Lung (tissue), 12 donors: ENCODE measurements around the gene PDZD4. TPM values are rescaled to one million over a fixed set of nuclear protein-coding genes. Genes with fewer than 3 reads are reported as not detected.

Experiments
- ATAC-seq: fragments of 200-7000 bp; cut with Tn5 transposase; one replicate; pipeline ENCODE4 v1.9.1; 2020; ENCODE audit warnings: moderate number of reproducible peaks; ENCODE audit not compliant: insufficient read depth, low FRiP score
- DNase-seq, 3 donors: peaks; one replicate each; pipeline ENCODE4 v3.0.0-alpha.2; 2013 to 2017
- H3K27ac ChIP-seq, 2 donors: one replicate each; pipeline ENCODE4 v1.5.1; 2013; ENCODE audit warnings: mild to moderate bottlenecking in 2 of 2, moderate library complexity in 2 of 2, control low read depth in 1 of 2, inconsistent platforms in 1 of 2, low read depth in 1 of 2, low read length in 1 of 2
- H3K27me3 ChIP-seq, 3 donors: one replicate each; pipeline ENCODE4 v1.5.1; 2013; ENCODE audit warnings: low read length in 2 of 3; ENCODE audit not compliant: control insufficient read depth in 3 of 3, insufficient read depth in 3 of 3
- H3K36me3 ChIP-seq, 4 donors: one replicate each; pipeline ENCODE4 v1.5.1; 2013; ENCODE audit warnings: low read length in 4 of 4, mild to moderate bottlenecking in 1 of 4, moderate library complexity in 1 of 4; ENCODE audit not compliant: control insufficient read depth in 4 of 4, insufficient read depth in 4 of 4
- H3K4me1 ChIP-seq, 5 donors: one replicate each; pipeline ENCODE4 v1.5.1; 2013; ENCODE audit warnings: low read length in 5 of 5, mild to moderate bottlenecking in 2 of 5, moderate library complexity in 1 of 5; ENCODE audit not compliant: control insufficient read depth in 5 of 5, insufficient read depth in 5 of 5
- H3K4me3 ChIP-seq: one replicate; pipeline ENCODE4 v1.5.1; 2013; ENCODE audit warnings: mild to moderate bottlenecking, control low read depth, moderate library complexity
- H3K9ac ChIP-seq, 2 donors: one replicate each; pipeline ENCODE4 v1.5.1; 2013; ENCODE audit warnings: low read length in 2 of 2, control low read depth in 1 of 2; ENCODE audit not compliant: insufficient read depth in 1 of 2
- H3K9me3 ChIP-seq, 4 donors: one replicate each; pipeline ENCODE4 v1.5.1; 2013; ENCODE audit warnings: low read length in 3 of 4, mild to moderate bottlenecking in 1 of 4, moderate library complexity in 1 of 4; ENCODE audit not compliant: control insufficient read depth in 4 of 4, insufficient read depth in 3 of 4
- CTCF ChIP-seq: IDR thresholded peaks from 2 replicates; pipeline ENCODE4 v1.5.1; 2012; ENCODE audit warnings: mild to moderate bottlenecking; ENCODE audit errors: control extremely low read depth, extremely low read depth
- WGBS, 2 donors: extraction: QIAGEN DNeasy Blood & Tissue Kit; methylation state at CpG; one replicate each; pipeline ENCODE4 v1.1.7; 2013; 5-methylcytosine and 5-hydroxymethylcytosine counted together
- polyA plus RNA-seq, 2 donors: library from polyadenylated mRNA; stranded (reverse); fragments of 200-250 nt; gene quantifications; one replicate each; pipeline ENCODE4 v1.2.1, GENCODE V29; 2013
- total RNA-seq, 2 donors: library from RNA; depleted of rRNA in 1 of 2; stranded (reverse); fragments of >200 nt in 1 of 2; gene quantifications; one replicate each; pipeline ENCODE4 v1.2.1, GENCODE V29; 2014 to 2021
- donor health status: control.
- donor health status: control.
- donor health status: Bipolar disorder and iron deficiency.
- donor health status: healthy.
- donor health status: DM: yes; HTN: yes; CAD: no.

Gene PDZD4
- total and polyA plus RNA-seq, 4 donors = 2.3 to 8.1 (median 3.8) TPM

- no peak overlapping the region for H3K27ac ChIP-seq
- ATAC-seq = no peak
- no peak for TF ChIP-seq CTCF
- H3K9me3 ChIP-seq = peaks cover 0 to 3% (median 0%) of the 10 kb centered on the region in 4 donors
- DNase-seq = no peak
- peaks cover 2 to 6% (median 4%) of the 10 kb centered on the region in 3 donors for H3K27me3 ChIP-seq
- no peaks in the 10 kb centered on the region for H3K4me1 ChIP-seq
- WGBS, 2 donors = 85 to 89% methylated on average over 21 to 30 of the region's 30 CpGs
- H3K36me3 ChIP-seq = no peaks in the 10 kb centered on the region
- H3K4me3 ChIP-seq = no peak overlapping the region
- H3K9ac ChIP-seq = no peak overlapping the region
Observed at GRCh38 chrX:153864561-153865320, 34.4 kb upstream of the PDZD4 start.

- peaks cover 0 to 3% (median 0%) of the 10 kb centered on the region in 4 donors for H3K9me3 ChIP-seq
- H3K27me3 ChIP-seq = peaks cover 2 to 11% (median 4%) of the 10 kb centered on the region in 3 donors
- no peaks in the 10 kb centered on the region for H3K4me1 ChIP-seq
- ATAC-seq (no peak), DNase-seq (no peak)
- no peak overlapping the region for H3K9ac ChIP-seq
- H3K36me3 ChIP-seq = no peaks in the 10 kb centered on the region
- WGBS, 2 donors = 86 to 99% methylated on average over 9 to 10 of the region's 10 CpGs
- no peak overlapping the region for H3K27ac ChIP-seq
- H3K4me3 ChIP-seq = no peak overlapping the region
- TF ChIP-seq CTCF = no peak
Observed at GRCh38 chrX:153864101-153864500, 33.8 kb upstream of the PDZD4 start.

- Histone ChIP-seq H3K27me3 (peaks cover 2 to 13% (median 4%) of the 10 kb centered on the region in 3 donors), H3K36me3 (no peaks in the 10 kb centered on the region), H3K27ac (no peak overlapping the region), H3K4me1 (no peaks in the 10 kb centered on the region), H3K9me3 (peaks cover 0 to 3% (median 0%) of the 10 kb centered on the region in 4 donors), H3K9ac (no peak overlapping the region), H3K4me3 (no peak overlapping the region)
- no peak for ATAC-seq
- TF ChIP-seq CTCF = no peak
- WGBS, 2 donors = 72 to 74% methylated on average over 22 to 28 of the region's 28 CpGs
- DNase-seq = no peak
Observed at GRCh38 chrX:153863251-153863991, 33.1 kb upstream of the PDZD4 start.
